ENCODE results near the gene TMEM72.

TMEM72 gene

GRCh38 chr10:44956717-44957706 is 45.9 kb downstream of the TMEM72 start:
- DNase-seq, result no peak

- no peak for DNase-seq
Measured at GRCh38 chr10:44958196-44958897, 47.2 kb downstream of the TMEM72 start.

GRCh38 chr10:44958898-44959246 is 47.7 kb downstream of the TMEM72 start:
- DNase-seq, result no peak

- DNase-seq, result peak; percentile 85
Measured at GRCh38 chr10:44959247-44960087, 48.3 kb downstream of the TMEM72 start, which contains the start of gene RASSF4. RASSF4 (plus strand) TSS chr10:44959802; CDS start chr10:44970203, 10,401 bp downstream.

- DNase-seq, result no peak
Measured at GRCh38 chr10:44960088-44960460, 48.9 kb downstream of the TMEM72 start.

GRCh38 chr10:44960482-44961229 is 49.5 kb downstream of the TMEM72 start:
- no peak for DNase-seq

- no peak for DNase-seq
Measured at GRCh38 chr10:44961230-44961571, 50.1 kb downstream of the TMEM72 start.

GRCh38 chr10:44961931-44962750 is 51.0 kb downstream of the TMEM72 start:
- no peak for DNase-seq

GRCh38 chr10:44962870-44963738 is 52.0 kb downstream of the TMEM72 start:
- no peak for DNase-seq

GRCh38 chr10:44963772-44964633 is 52.9 kb downstream of the TMEM72 start:
- no peak for DNase-seq

- DNase-seq, result no peak
Measured at GRCh38 chr10:44965104-44965503, 54.0 kb downstream of the TMEM72 start.

- DNase-seq, result no peak
Measured at GRCh38 chr10:44965651-44966097, 54.5 kb downstream of the TMEM72 start.

- no peak for DNase-seq
Measured at GRCh38 chr10:44966129-44966815, 55.1 kb downstream of the TMEM72 start.

GRCh38 chr10:44966816-44967509 is 55.8 kb downstream of the TMEM72 start:
- no peak for DNase-seq

GRCh38 chr10:44967616-44968015 is 56.5 kb downstream of the TMEM72 start:
- DNase-seq, result no peak

- DNase-seq, result no peak
Measured at GRCh38 chr10:44968091-44968490, 57.0 kb downstream of the TMEM72 start.

GRCh38 chr10:44968500-44969400 is 57.6 kb downstream of the TMEM72 start:
- DNase-seq, result no peak
